GM18526 (cell line): ENCODE data around the gene SNU13.
A peak's percentile ranks its signal among the peaks of the same experiment; 100 is the strongest.

ENCODE experiments used
- POLR2A ChIP-seq: IDR thresholded peaks from 3 replicates; pipeline ENCODE4 v1.6.1; 2011; ENCODE audit not compliant: insufficient read length; ENCODE audit errors: extremely low read depth

SNU13 gene

DNA sequence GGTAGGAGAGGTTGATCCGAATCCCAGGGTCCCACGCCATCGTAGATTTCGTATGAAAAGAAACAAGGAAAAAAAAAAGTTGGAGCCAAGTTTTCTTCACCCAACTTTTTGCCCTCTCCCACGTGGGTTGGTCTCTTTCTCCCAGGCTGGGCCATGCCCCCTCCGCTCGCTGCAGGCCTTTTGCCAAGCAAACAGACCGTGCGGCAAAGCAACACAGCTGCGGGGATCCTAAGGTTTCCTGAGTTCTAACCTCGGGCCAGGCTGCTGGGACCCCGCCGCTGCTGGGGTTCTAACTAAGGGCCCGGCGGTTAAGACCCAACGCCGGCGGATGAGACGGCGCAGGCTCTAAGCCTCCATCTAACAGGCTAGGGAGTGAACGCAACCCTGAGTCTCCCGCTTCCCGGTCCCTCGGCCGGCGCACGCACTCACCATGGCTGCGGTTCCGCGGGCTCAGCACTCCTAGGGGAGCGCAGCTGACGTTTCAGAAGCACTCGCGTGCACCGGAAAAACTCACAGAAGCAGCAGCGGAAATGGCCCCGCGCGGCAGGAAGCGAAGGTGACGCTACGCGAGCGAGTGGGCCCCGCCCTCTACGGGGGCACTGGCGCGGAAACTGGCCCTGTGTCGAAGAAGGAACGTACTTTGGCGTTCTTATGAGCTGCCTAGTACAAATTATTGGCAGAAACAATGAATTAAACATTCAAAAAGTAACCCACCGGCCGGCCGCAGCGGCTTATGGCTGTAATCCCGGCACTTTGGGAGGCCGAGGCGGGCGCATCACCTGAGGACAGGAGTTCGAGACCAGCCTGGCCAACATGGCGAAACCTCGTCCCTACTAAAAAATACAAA is at the start of gene SNU13:
SNU13 (minus strand) TSS at position 503 of the 847 bp plus-strand sequence; CDS start at position 432, 71 bp downstream.
- TF ChIP-seq POLR2A, result peak; percentile 86

DNA sequence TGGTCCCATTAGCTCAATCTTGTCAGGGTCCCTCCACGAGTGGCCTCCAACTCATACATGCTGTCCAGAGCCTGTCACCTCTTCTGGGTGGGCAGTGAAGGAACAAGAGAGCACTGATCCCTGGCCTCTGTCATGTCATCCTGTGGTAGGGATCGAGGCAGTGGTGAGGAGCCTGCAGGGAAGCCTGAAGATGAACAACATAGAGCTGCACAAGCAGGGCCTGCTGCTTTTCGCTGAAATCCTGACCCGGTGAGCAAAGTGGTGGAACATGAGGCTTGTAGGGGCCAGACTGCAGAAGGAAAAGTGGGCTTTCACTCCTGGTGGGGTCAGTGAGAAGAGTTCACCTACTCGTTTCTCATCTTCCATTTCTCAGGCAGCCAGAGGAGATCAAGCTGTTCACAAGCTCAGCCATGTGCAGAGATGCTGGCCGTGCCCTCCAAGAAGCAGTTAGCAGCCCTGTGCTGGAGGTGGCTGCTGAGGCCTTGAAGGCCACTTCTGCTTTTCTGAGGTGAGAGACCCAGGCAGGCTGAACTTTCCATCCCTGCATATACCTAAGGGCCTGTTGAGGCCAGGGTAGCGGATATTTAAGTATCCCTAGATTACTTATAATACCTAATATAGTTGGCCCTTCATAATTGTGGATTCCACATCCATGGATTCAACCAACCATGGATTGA is 43.6 kb upstream of the SNU13 start:
- no peak for TF ChIP-seq POLR2A

DNA sequence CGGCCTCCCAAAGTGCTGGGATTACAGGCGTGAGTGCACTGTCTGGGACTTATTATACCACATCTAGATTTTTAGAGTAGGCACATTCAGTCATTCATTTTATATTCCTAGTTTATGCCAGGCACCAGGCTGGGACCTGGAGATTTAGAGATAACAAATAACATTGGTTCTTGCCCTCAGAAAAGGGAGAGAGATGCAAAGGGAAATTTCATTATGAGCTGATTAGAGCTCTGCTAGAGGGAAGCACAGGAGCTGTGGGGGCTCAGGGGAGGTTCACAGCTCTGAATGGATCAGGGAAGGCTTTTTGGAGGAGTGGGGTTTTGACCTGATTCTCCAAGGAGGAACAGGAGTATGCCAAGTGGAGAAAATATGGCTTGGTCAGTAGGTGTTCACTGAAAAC is 42.9 kb upstream of the SNU13 start:
- no peak for TF ChIP-seq POLR2A

DNA sequence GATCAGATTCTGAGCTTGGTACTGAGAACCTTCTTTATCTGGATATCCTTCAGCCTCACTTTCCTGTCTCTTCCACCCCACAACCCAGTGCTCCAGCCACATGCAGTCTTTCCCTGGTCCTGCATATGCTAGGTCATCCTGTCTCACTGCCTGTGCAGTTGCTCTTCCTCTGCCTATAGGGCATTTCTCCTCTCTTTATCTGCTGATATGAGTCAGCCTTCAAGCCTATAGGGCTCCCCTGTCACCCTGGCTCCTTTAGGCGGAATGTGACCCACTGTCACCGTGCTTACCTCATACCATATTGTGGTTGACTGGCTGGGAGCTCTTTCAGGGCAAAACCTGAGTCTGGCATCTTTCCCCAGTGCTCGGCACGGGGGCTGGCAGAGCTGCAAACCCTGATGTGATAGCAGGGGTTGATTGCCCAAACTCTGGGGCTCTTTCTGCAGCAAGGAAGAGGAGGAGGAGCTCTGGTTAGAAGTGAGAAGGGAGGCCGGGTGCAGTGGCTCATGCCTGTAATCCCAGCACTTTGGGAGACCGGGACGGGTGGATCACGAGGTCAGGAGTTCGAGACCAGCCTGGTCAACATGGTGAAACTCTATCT is 36.9 kb upstream of the SNU13 start:
- TF ChIP-seq POLR2A, result no peak

DNA sequence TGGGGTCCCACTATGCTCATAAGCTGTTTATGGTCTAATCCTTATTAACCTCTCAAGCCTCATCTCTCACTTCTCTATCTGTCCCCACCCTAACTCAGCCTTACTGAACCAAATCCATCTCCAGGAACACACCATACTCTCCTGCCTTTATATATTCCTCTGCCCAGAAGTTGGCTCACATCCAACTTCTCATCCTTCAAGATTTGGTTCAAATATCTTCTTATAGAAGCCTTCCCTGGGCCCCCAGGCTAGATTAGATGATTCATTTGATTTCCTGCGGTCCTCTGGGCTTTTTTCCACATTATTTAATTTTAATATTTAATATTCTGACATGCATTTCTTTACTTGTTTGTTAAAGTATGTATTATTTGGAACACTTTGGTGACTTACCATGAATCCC is 33.8 kb upstream of the SNU13 start:
- TF ChIP-seq POLR2A, result no peak

DNA sequence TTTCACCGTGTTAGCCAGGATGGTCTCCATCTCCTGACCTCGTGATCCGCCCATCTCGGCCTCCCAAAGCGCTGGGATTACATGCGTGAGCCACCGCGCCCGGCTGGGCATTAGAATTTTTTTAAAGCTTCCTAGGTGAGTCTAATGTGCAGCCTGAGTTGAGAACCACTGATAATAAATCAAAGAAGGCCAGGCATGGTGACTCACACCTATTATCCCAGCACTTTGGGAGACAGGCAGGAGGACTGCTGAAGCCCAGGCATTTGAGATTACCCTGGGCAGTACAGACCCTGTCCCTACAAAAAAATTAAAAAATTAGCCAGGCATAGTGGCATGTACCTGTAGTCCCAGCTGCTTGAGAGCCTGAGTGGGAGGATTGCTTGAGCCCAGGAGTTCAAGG is 24.3 kb upstream of the SNU13 start:
- no peak for TF ChIP-seq POLR2A

DNA sequence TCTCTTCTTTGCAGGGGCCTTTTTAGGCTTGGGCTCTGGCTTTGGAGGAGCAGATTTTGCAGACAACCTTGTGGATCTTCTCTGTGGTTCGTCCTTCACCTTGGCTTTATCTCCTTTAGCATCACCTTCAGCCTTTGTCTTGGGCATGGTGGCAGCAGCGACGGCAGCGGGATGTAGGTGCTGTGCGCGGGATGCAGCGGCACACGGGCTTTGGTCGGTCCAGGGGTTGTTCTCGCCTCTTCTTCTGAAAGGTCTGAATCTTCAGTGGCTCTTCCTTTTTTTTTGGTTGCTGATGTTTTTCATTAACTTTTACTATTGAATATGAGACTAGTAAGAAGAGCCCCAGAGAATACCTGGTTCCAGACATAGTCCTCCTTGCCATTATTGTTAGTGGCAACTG is 20.7 kb upstream of the SNU13 start:
- TF ChIP-seq POLR2A, result no peak

DNA sequence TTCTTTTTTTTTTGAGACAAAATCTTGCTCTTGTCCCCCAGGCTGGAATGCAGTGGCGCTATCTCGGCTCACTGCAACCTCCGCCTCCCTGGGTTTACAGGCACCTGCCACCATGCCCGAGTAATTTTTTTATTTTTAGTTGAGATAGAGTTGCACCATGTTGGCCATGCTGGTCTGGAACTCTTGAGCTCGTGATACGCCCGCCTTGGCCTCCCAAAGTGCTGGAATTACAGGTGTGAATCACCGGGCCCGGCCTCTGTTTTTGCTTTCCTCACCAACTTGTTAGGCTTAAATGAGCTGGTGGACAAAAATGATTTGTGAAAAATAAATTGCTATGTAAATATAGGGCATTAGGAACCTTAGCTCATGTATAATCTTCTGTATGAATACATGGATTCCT is 14.1 kb upstream of the SNU13 start:
- no peak for TF ChIP-seq POLR2A

DNA sequence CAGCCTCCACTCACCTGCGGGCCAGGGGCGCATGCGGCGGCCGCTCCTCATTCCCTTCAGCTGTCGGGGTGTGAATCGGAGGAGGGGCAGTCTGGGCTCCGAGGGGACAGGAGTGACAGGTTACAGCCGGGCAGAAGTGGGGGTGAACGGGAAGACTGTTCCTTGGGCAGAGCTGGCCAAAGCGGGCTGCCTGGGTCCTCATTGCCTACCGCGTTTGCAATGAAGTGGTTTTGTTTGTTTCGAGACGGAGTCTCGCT is 11.4 kb upstream of the SNU13 start:
- TF ChIP-seq POLR2A, result no peak

DNA sequence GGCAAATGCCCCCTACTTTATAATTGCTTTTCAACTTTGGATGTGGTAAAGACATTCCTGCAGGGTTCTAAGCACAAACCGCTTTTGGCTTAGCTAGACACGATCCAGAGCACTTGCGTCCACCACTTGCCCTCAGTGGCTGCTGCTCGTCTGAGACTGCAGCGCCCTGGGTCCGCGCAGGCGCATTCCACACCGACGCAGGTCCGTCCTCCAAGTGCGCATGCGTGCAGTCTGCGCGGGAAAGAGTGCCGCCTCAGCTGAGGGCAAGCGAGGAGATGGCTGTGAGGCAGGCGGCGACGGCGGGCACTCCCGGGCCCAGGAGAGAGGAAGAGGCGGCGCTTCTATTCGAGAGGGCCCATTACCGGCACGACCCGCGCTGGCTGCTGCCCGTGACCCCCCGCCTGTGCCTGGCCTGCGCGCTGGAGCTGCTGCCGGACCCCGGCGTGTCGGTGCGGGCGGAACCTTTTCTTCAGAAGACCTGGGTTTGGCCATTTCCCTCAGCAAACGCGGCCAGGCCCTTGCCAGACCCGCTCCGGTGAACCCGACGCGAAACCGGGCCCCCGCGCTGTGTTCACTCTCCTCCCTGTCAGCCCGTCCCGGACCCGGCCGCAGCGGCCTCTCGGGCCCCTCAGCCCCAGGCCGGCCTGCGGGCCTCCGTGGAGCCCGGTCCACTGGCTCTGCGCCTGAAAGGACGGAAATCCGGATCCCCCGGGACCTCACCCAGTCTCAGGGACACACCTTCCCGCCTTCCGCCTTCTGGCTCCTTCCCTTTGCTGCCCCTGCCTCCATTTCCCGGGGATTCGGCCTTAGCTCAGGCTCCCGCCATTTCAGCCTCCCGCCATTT is 10.8 kb upstream of the SNU13 start, which contains the start of gene MEI1:
MEI1 (plus strand) TSS at position 240 of the 844 bp plus-strand sequence; CDS start at position 276, 36 bp downstream.
- TF ChIP-seq POLR2A, result no peak

DNA sequence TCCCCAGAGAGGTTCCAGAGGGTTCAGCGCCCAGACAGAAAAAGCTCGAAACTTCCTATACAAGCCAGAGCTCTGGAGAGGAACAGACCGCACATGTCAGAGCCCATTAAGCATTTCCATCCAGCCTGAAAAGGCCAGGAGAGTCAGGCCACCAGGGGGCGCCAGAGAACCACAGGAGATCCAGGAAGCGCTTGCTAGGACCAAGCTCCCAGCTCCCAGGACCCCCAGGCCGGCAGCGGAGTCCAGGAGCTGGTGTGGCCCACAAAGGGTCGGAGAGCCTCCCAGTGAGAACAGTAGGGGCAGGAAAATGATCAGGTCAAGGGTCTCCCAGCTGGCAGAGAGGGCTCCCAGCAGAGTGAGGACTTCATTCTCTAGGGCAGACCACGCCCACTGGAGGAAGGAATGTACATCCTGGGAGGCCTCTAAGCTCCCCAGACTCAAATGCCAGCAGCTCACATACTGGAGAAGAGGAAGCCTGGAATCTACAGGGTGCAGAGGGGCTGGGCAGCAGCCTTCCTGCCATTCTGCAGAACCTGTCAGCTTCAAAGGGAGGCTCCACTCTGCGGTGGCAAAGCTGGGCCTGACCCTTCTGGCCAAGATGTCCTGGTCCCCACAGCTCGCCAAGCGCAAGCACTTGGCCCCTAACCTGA is 8.6 kb upstream of the SNU13 start:
- no peak for TF ChIP-seq POLR2A

DNA sequence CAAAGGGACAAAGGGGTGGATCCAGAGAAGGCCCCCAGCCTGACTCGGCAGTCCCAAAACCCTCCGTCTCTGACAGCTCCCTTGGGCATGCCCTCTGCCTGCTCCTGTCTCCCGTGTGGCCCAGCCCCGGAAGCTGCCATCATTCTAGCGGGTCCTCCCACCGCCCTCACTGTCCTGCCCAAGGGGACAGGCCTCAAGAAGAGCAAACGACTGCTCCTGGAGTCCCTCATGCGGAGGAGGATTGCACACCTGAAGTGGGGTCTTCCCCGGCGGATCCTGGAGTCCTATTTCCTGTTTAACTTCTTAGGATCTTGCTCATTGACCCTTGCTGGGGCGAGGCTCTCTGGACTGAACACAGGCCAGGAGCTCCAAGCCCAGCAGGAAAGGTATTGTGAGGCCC is 8.0 kb upstream of the SNU13 start:
- no peak for TF ChIP-seq POLR2A

DNA sequence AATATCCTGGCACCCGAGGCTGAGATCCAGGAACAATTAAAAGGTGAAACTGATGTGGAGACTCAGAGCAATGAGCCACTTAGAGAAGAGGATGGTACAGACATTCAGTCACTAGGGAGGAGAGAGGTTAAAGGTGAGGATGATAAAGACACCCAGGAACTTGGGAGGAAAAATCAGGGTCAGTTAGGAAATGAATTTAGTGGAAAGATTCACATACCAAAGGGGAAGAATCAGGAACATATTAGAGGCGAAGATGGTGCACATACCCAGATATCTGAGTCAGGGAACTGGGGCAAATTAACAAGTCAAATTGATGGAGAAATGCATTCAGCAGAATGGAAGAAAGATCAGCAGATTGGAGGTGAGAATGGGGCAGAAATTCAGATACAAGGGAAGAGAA is 6.5 kb upstream of the SNU13 start:
- no peak for TF ChIP-seq POLR2A

DNA sequence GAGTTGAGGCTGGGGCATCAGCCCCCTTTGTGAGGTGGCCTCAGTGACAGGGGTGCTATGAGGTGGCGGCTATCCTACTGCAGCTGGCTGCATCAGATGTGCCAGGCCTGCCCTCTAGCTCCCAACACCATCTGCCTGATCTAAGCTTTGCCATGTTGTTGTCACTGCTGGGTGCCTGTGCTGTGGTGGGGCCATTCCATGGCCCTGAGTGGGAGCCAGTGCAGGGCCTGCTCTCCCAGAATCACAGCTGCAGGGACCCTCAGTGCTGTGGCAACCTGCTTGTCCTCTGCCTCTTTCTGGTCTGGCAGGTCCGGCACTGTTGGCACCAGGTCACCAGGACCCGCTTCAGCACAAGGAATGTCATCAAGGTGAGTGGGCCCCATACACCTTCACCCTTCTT is 1.8 kb upstream of the SNU13 start:
- no peak for TF ChIP-seq POLR2A

DNA sequence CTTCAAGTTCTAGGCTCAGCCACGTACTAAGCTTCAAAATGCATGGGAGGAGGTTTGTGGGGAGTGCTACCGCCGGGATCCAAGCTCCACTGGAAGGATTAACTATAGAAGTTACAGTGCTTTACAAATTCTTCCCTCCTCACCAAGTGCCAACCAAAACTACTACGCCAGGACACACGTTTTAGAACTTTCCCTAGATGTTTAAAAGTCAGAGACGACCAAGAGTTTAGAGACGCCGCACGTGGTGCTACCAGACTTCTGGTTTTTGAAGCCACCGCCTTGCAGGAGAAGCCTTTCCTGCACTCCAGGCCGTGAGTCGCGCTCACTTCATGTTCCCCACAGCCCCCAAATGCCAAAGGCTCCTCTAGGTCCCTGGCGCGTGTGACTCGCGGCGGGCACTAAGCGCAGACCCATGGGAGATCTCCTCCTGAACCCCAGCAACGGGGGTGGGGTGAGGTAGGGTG is 734 bp downstream of the SNU13 start:
- TF ChIP-seq POLR2A, result no peak

DNA sequence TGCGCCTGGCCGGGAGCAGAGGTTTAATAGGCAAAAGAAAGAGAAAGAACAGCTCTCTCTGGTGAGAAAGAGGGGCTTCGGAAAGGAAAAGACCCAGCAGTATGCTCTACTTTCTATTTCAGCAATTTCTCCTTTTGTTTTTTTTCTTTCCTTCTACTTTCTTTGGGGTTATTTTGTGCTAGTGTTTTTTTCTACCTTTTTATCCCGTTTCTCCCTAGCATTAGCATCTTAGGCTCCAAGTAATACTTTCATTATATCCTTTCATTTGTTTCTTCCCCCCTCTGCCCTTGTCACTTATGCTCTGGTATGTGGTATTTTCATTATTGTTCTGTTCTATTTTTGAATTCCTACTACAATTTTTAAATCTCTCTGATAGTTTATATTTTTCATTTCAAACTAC is 4.5 kb downstream of the SNU13 start:
- TF ChIP-seq POLR2A, result no peak
